Right renal pelvis (tissue), 4 donors: Measurements from ENCODE around the gene TUT7. TPM values are rescaled to one million over a fixed set of nuclear protein-coding genes. Genes with fewer than 3 reads are reported as not detected.
"Not testable (repeated sequence)": the region's sequence is repeated elsewhere in the genome, so short reads cannot be mapped to it uniquely, and the experiment has no call there.

Experiments
- DNase-seq, 4 donors: peaks; one replicate each; pipeline ENCODE4 v3.0.0-alpha.2; 2013; ENCODE audit warnings: low read depth in 4 of 4, low spot score in 3 of 4, missing footprints in 1 of 4
- polyA plus RNA-seq, 4 donors: library from polyadenylated mRNA; unstranded; fragments of 120-200 nt; gene quantifications; one replicate each; pipeline ENCODE4 v1.2.1, GENCODE V29; 2013; ENCODE audit not compliant: insufficient read length in 4 of 4

The TUT7 gene
- polyA plus RNA-seq, 4 donors, result 21.6 to 30.0 (median 27.9) TPM

DNA sequence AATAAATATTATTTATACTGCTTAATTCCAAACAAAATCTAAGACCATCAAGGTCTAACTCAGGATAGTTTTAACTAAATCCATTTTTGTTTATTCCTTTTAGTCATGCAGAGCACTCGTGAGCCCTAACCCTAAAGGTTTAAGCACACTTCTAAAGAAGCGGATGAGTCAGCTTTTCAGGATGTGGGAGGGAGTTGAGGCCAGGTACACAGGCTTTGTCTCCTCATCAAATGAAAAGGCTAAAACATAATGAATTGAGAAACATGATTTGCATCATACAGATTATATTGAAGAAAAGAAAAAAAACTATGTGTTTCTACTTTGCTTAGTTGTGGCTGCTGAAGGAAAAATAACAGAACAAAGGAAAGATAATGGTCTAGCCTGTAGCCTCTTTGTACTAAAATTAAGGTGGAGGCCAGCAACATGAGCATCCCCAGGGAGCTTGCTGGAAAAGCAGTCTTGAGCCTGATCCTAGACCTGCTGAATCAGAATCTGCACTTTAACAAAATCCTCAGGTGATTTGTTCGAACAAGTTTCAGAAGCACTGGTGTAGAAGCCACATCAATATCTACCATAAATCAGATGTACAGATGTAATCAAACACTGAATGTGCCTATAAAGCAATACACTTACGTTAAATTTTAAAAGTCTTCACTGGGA lies 50.8 kb downstream of the TUT7 start:
- DNase-seq, result no peak

DNA sequence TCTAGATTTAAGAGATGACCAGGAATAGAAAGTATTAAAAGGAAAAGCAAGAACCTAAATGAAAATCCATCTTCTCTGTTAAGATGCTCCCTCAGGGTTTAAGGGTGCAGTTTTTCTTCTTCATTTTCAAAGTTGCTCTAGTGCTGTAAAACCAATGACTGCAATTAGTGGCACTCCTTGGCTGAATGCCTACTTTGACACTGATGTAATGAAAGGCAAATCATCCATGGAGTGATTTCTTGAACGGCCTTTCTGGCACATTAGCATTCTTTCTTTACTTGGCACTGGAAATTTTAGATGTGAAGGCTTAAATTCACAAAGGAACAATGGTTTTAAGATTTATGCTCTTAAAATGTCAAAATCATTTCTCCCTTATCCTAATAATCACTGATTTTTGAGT lies 52.5 kb downstream of the TUT7 start:
- DNase-seq, result no peak

DNA sequence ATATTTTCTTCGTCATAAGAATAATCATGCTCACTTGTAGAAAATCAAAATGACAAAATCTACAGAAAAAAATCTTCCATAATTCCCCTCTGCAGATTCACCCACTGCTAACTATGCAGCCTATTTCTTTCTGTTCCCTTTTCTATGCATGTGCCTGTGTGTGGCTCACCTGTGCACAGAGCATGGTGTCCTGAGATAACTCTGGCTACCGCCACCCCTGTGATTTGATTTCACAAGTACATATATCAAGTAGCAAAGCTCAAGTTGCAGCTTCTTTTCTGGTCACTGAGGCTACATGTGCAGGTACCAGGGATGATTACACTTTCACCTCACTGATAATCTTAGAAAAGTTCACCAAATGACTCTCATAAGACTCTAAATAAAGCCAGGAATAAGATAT lies 53.5 kb downstream of the TUT7 start:
- no peak for DNase-seq

DNA sequence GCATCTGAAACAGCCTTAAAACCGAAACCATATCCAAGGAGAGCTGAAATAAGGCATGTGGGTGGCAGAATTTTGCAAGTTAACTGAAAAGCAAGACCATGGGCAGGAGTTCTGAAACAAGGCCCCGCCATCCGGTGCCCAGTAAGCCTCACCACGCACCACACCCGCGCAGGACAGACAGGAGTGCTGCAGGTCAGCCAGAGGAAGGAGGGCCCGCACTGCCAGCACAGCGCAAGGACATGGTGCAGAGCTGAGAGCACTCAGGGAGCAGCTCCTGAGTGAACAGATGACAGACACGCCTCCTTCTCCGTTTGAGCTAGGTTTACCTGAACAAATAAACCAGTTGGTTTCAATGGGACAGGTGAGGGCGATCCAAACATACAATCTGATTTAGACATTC lies 55.3 kb downstream of the TUT7 start:
- DNase-seq, result no peak

DNA sequence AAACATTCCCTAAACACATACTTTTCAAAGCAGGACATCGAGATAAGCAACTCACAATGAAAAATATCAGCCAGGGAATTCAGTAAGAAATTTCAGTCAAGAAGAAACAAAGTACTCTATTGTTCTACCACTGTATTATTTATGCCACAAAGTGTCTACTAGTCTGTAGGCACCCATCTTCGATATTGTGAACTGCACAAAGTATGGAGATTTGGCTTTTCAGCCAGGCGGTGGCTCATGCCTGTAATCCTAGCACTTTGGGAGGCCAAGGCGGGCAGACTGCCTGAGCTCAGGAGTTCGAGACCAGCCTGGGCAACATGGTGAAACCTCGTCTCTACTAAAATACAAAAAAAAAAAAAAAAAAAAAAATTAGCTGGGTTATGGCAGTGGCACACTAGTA lies 63.9 kb downstream of the TUT7 start:
- not testable (repeated sequence) for DNase-seq

DNA sequence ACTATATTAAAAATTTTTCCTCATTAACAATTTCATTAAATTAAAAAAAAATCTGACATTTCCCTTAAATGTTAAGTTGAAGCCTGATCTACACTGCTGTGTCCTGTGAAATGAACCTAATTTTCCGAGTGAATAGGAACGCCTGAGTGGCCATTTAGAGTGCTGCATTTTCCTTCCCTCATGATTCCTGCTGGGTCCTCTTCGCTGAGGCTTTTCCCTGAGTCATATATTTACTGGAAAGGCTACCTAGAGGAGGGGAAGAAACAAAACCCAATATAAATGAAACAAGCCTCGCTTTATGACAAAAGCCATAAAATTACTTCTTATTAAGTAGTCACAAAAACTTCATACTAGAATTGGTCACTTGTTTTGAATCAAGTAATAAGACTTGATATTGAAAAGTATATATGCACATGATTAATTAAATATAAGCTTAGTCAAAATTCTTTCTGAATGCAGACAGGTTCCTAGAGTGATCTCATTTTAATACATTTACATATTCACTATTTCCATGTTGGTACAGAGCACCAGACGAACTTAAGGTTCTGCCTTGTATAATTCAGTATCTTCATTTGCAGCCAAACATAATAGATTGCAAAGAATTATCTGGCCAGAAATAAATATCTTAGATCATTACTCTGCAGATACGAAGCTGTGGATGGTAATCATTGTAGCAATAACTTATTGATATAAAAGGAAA lies 65.6 kb downstream of the TUT7 start:
- no peak for DNase-seq

- DNase-seq, result no peak
Measured at GRCh38 chr9:86287013-86287412, 67.2 kb downstream of the TUT7 start.

DNA sequence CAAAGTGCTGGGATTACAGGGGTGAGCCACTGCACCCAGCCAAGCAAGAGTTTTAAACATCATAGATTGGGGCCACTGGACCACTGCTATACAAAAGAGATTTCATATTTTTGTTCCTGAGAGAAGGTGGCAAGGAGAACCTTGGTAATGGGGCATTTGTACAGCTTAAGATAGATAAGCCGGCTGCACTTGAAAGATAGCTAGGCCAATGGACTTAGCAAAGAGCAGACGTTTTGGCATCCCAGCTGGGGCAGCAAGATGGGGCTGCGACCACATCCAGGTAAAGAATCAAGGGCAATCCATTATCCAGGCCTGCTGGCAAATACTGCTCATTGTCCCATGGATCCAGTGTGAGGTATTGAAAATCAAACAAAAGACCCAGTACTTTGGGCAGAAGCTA lies 67.9 kb downstream of the TUT7 start:
- DNase-seq, result no peak

DNA sequence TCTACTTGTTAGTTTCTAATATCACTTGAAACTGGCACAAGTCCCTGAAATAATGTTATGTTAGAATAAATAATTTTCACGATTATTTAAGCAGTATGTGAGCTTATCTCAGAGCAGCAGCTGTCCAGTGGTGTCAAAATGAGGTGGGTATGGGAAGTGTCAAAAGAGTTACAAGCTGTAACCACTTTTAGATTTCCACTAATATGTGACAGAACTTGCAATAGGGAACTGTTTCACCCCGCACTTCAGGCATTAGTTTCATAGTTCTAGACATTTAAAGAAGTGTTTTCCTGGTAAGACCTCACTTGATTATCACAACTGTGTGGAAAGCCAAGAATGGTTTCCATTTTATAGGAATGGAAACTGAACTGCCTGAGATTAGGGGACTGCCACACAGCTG lies 68.9 kb downstream of the TUT7 start:
- no peak for DNase-seq

GRCh38 chr9:86282979-86283535 lies 71.2 kb downstream of the TUT7 start:
- peak in 1 of 4 donors; percentile 25 for DNase-seq

DNA sequence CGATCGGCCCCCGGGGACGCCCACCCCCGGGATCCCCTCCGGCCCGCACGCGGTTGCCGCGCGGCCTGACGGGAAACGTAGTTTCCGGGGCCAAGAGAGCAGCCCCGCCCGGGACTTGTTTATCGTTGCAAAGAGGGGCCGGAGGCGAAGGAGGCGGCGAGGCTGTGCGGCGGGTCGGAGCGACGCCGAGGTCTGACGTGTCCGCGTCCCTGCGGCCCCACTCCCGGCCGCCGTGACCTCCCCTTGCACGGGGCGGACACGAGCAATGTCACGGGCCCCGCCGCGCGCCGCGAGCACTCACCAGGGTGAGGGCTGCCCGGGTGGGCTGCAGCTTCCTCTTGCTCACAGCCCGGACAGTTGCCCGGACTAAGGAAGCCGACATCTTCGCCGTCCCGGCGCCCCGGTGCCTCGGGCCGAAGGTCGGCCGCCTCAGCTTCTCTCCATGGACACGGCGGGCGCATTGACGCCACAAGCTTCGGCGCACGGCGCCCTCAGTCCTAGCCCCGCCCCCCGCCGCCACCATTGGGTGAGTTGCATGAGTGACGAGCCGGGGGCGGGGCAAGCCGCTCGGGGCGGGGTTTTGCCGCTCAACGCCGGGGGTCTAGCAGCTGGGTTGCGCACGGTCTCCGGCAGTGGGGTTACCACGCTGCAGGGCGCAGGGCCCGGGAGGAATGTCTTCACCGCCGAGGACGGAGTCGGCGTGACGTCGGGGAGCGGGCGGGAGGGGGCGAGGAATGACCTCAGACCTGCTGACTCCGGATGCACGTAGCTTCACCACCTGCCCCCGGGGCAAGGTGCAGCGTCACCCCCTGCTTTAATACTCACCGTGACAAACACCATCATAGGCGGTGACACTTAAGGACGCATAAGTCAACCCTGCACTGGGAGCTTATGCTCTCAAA lies 71.9 kb downstream of the TUT7 start, which contains the start of gene ISCA1:
Gene ISCA1, minus strand, starts transcription at position 462 of the 902 bp plus-strand sequence. Its CDS starts 80 bp downstream, at position 382.
- peak; percentile 90 to 92 (median 91) for DNase-seq

DNA sequence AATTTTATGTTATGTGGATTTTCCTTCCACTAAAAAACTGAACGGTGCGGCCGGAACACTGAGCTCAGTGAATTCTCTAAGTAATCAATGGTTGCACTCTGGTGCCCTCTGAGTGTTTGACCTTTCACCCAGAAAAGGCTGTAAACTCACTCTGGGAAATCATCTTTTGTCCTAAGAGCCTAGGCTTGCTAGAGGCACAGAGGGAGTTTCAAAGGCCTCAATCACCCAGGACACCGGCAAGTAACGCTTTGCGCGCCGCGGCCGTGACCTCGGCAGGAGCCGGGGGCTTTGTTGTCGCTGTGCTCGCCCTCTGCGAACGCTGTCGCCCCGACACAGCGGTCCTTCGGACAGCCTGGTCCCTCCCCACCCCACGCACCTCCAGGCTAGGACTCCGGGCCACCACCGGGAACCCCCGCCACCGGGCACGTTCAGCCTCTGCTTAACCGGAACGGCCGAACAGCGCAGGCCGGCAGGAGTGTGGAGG lies 72.6 kb downstream of the TUT7 start:
- DNase-seq, result peak in 3 of 4 donors; percentile 14 to 57 (median 25)

DNA sequence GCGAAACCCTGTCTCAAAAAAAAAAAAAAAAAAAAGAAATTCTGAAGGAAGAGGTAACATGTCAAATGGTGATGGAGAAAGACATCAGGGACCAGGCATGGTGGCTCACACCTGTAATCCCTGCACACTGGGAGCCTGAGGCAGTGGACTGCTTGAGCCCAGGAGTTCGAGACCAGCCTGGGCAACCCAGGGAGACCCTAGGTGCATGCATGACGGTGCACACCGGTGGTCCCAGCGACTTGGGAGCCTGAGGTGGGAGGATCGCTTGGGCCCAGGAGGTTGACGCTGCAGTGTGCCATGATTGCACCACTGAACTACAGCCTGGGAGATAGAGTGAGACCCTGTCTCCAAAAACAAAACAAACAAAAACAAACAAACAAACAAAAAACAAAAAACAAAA lies 73.6 kb downstream of the TUT7 start:
- DNase-seq, result no peak

GRCh38 chr9:86279839-86280238 lies 74.4 kb downstream of the TUT7 start:
- DNase-seq, result no peak

DNA sequence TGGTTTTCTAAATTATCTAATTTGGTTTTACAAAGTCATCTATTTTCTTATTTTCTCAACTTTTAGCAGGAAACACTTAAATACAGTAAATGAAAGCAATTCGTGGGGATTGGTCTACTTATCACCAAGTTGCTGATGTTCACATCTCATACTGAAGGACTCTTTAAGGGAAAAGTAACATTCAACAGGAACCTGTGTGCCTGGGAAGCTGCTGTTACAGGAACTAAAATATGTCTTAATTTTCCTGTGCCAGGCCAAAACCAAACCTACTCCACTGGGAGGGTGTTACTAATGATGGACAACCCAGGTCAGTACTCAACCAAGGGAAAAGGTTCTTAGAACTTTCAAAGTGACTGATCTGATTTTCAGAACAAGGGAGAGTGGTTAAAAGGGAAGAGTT lies 77.1 kb downstream of the TUT7 start:
- no peak for DNase-seq

GRCh38 chr9:86275962-86276361 lies 78.2 kb downstream of the TUT7 start:
- no peak for DNase-seq

GRCh38 chr9:86274821-86275643 lies 79.2 kb downstream of the TUT7 start:
- DNase-seq, result no peak

DNA sequence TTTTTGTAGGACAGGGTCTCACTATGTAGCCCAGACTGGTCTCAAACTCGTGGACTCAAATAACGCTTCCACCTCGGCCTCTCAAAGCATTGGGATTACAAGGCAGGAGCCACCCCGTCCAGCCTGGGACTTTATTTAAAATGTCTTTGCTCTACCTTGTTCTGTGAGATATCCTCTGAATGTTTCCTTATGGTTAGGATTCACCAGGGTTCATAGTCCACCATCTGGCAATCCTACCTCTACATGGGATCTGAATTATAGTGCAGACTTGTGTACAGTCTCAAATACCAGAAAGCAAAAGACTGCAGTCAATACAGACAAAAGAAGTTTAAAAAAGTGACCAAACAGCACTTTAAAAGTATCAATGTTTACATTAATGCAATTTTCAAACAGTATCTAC lies 82.0 kb downstream of the TUT7 start:
- no peak for DNase-seq

- no peak for DNase-seq
Measured at GRCh38 chr9:86263876-86264275, 90.3 kb downstream of the TUT7 start.

GRCh38 chr9:86262492-86262891 lies 91.7 kb downstream of the TUT7 start:
- no peak for DNase-seq
